GM06990 (cell line): Measurements from ENCODE around the gene NOC2L.

Experiments used
- DNase-seq: peaks from one replicate; pipeline ENCODE4 v3.0.0-alpha.2; 2011; ENCODE audit not compliant: insufficient read length; ENCODE audit errors: extremely low read depth
- H3K27me3 ChIP-seq: replicated peaks from 2 replicates; pipeline ENCODE4 v1.6.0; 2011; ENCODE audit warnings: low read length; ENCODE audit not compliant: control insufficient read depth, insufficient read depth
- H3K36me3 ChIP-seq: 2 replicates; pipeline ENCODE4 v1.5.1; 2011; ENCODE audit warnings: low read length; ENCODE audit not compliant: control insufficient read depth, insufficient read depth
- H3K4me3 ChIP-seq: replicated peaks from 2 replicates; pipeline ENCODE4 v1.5.1; 2011; ENCODE audit warnings: low read depth, mild to moderate bottlenecking, control low read depth, low read length
- TF ChIP-seq, protein P1 (sequence below): IDR thresholded peaks from 2 replicates; pipeline ENCODE4 v1.5.1; 2011; ENCODE audit warnings: low read length, control low read depth, mild to moderate bottlenecking, inconsistent platforms; ENCODE audit not compliant: insufficient read depth, poor library complexity, severe bottlenecking

NOC2L gene

DNA sequence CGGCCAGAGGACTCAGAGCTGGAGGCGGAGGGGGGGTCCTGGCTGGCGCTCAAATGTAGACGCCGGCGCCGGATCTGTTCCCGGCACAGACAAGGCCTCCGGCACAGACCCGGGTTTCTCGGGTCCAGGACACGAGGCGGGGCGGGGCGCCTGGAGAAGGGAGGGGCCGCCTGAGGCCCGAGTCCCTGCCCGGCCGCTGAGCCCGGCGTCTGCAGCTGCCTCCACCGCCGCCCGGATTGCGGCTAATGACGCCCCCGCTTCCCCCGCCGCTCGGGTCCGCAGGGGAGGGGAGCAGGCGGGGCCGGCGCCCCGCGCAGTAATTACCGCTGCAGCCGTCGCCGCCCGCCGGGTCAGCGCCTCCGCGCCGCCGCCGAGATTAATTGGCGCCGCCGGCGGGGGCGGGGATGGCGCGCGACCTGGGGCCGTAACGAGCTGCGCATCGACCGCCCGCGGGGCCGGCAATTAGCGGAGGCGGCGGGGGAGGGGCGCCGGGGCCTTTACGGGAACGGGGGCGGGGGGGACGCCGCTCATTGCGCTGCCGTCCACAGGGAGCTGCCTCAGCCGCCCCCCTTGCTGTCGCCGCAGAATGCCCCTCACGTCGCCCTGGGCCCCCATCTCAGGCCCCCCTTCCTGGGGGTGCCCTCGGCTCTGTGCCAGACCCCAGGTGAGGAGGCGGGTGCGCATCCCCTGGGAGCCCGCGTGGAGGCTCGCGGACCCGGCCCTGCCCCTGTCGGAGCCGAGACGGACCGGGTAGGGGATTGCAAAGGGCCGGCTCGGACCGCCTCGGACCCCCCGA lies 17.3 kb downstream of the NOC2L start:
- peaks cover 10% of the 10 kb centered on the region for H3K36me3 ChIP-seq
- no peak for DNase-seq
- peaks cover 4% of the 10 kb centered on the region; the same call in 1 of the 2 replicates for H3K27me3 ChIP-seq
- TF ChIP-seq, protein P1, sequence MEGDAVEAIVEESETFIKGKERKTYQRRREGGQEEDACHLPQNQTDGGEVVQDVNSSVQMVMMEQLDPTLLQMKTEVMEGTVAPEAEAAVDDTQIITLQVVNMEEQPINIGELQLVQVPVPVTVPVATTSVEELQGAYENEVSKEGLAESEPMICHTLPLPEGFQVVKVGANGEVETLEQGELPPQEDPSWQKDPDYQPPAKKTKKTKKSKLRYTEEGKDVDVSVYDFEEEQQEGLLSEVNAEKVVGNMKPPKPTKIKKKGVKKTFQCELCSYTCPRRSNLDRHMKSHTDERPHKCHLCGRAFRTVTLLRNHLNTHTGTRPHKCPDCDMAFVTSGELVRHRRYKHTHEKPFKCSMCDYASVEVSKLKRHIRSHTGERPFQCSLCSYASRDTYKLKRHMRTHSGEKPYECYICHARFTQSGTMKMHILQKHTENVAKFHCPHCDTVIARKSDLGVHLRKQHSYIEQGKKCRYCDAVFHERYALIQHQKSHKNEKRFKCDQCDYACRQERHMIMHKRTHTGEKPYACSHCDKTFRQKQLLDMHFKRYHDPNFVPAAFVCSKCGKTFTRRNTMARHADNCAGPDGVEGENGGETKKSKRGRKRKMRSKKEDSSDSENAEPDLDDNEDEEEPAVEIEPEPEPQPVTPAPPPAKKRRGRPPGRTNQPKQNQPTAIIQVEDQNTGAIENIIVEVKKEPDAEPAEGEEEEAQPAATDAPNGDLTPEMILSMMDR: no peak
- no peak overlapping the region; the same call in 1 of the 2 replicates for H3K4me3 ChIP-seq

DNA sequence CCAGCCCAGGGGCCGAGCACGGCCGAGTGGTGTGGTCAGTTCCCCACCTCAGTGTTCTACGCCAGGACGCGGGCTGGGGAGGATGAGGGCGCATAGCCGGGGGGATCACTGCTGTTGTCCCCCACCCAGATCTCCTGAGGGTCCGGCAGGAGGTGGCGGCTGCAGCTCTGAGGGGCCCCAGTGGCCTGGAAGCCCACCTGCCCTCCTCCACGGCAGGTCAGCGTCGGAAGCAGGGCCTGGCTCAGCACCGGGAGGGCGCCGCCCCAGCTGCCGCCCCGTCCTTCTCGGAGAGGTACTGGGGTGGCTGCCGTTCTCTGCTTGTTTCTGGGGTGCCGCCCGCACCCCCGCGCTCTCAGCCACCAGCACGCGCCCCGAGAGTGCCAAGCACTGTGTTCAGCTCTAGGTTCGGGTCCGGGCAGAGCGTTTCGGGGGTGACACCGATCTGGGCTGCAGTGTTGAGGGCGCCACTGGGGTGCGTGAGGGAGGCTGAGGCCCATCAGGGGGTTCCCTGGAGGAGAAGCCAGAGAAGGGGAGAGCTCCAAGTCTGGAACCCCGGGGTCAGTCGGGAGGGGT lies 18.0 kb downstream of the NOC2L start:
- no peak overlapping the region; the same call in 1 of the 2 replicates for H3K4me3 ChIP-seq
- peaks cover 4% of the 10 kb centered on the region; the same call in 1 of the 2 replicates for H3K27me3 ChIP-seq
- no peak for DNase-seq
- peaks cover 6% of the 10 kb centered on the region for H3K36me3 ChIP-seq
- TF ChIP-seq, protein P1: no peak

DNA sequence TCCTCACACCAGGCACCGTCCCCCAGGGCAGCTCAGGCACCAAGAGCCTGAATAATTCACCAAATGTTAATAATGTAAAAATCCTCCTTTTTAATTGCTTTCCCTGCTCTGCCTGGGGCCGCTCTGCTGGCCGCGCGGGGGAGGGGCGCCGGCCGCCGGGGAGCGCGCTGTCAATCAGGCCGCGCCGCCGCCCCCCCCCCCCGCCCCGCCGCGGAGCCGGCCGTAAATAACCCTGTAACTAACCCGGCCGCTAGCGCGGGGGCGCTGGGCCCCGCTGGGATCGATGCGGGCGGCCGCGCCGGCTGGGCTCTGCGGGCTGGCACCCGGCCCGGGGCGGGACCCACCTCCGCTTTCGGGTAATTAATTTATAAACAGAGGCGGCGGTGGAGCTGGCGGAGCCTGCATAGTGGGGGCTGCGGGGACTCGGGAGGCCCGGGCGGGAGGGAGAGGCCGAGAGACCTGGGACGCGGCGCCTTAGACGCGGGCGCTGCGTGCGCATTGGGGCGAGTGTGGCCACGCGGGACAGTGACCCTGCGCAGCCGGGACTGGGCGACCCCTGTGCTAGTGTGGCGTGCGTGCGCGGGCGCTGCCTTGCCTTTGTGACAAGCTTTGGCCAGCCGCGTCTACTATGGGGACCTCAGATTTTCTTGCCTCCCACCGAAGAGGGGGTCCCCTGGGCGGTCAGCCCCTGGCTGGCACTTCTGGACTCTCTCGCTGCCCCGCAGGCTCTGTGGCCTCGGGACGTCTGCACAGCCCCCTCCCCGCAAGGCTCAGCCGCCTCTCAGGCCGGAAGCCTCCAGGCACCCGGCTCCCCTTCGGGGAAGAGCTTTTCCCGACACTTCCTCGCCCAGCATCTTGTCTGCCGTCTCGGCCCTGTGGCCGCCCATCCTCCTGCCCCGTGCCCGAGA lies 18.7 kb downstream of the NOC2L start:
- peak; percentile 52 for DNase-seq

DNA sequence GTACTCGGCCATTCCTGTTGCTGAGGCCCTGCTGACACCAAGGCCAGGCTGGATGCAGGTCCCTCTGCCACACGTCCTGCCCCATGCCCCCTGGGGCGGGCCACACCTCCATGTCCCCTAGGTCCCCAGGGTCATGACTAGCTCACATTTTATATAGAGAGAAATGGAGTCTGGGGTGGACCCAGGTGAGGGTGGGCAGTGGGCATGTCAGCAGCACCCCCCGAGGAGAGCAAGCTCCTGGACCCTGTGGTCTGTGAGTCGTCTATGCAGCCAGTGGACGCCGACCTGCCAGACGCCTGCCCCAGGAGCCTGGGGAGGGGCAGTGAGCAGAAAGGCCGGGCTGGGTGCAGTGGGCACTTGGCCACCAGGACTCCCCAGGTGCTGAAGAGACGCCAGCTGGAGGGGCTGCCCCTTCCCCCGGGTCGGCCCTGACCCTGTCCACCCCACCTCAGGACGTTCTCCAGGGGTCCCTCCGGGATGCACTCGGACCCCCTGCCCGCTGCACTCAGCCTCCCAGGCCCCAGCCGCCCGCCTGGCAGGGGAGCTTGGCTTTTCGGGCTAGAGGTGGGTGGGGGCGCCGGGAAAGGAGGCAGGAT lies 19.4 kb downstream of the NOC2L start:
- DNase-seq: no peak
- peak overlapping the region; percentile 10; the same call in 1 of the 2 replicates for H3K4me3 ChIP-seq
- TF ChIP-seq, protein P1: no peak
- peaks cover 4% of the 10 kb centered on the region; the same call in 1 of the 2 replicates for H3K27me3 ChIP-seq
- H3K36me3 ChIP-seq: no peaks in the 10 kb centered on the region

More for the DNA sequence above, 18.7 kb downstream of the NOC2L start:
- TF ChIP-seq, protein P1: no peak
- Histone ChIP-seq H3K36me3 (peaks cover 4% of the 10 kb centered on the region), H3K27me3 (peaks cover 4% of the 10 kb centered on the region; the same call in 1 of the 2 replicates), H3K4me3 (peak overlapping the region; percentile 27)
